ENCODE results near the gene PURA. TPM values are rescaled to one million over a fixed set of nuclear protein-coding genes. Genes with fewer than 3 reads are reported as not detected.

Gene PURA
- total and polyA plus RNA-seq, 2 of the 13 experiments (the other 11 are each of a cell fraction or from before 2014, with no cell fraction given): 2.0 to 5.0 TPM

GRCh38 chr5:140114341-140115185, 654 bp downstream of the PURA start (continued):
- no peak for TF ChIP-seq CERS6 (CRISPR knock-in tag; IDR thresholded peaks at IDR 0.05)
- TF ChIP-seq MNT (IDR thresholded peaks at IDR 0.05): no peak
- no peak for TF ChIP-seq ETS1 (CRISPR knock-in tag; IDR thresholded peaks at IDR 0.05)
- no peak for TF ChIP-seq TFDP2 (CRISPR knock-in tag; IDR thresholded peaks at IDR 0.05)
- 0 out of 2 replicates have a peak, but pooled peaks have one; percentile 7 for TF ChIP-seq ZFP36L1 (CRISPR knock-in tag; IDR thresholded peaks at IDR 0.05)
- TF ChIP-seq ZNF773 (CRISPR knock-in tag; IDR thresholded peaks at IDR 0.05; ENCODE audit: borderline replicate concordance): peak; percentile 81; the same call in 1 of the 2 replicates
- 0 out of 2 replicates have a peak, but pooled peaks have one; percentile 67 for TF ChIP-seq ZBTB26 (CRISPR knock-in tag; IDR thresholded peaks at IDR 0.05; ENCODE audit: borderline replicate concordance)
